Amygdala (tissue), 56 donors: ENCODE measurements around the gene LGALS16.
A peak's percentile ranks its signal among the peaks of the same experiment; 100 is the strongest.
"Not testable (repeated sequence)": the region's sequence is repeated elsewhere in the genome, so short reads cannot be mapped to it uniquely, and the experiment has no call there.

Source experiments
- DNase-seq, 56 donors: peaks; one replicate each; lab custom pipeline; 2025; lab: John Stamatoyannopoulos, UW

Gene LGALS16

DNA sequence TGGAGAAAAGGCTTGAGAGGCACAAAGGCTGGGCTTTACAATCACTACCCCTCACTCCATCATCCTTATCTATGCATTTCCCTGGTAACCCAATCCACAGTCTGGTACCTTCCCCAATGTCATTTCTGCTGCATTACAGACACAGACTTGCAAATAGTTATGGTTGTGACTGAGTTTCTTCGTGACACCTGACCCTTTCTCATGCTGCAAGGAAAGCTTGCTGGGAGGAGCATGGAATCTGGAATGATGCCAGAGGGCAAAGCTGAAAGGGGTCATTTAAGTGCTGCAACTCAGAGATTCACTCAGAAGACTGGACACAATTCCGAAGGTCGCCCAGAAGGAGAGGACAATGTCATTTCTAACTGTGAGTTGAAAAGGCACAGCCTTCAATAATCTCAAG, at the start of gene LGALS16:
Gene LGALS16, plus strand, starts transcription at position 301 of the 400 bp plus-strand sequence. Its CDS starts 49 bp downstream, at position 350.
- no peak for DNase-seq

DNA sequence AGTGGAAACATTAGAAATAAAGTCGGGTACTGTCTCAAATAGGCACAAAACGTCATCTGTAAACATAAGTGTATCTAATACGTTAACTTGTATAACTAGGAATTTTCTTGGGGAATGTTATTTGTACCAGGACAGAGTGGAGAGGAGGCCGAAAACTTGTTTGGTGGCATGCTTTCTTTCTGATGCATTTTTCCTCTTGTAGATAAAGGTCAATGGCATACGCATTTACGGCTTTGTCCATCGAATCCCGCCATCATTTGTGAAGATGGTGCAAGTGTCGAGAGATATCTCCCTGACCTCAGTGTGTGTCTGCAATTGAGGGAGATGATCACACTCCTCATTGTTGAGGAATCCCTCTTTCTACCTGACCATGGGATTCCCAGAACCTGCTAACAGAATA, 48.7 kb upstream of the LGALS16 start:
- DNase-seq: no peak

DNA sequence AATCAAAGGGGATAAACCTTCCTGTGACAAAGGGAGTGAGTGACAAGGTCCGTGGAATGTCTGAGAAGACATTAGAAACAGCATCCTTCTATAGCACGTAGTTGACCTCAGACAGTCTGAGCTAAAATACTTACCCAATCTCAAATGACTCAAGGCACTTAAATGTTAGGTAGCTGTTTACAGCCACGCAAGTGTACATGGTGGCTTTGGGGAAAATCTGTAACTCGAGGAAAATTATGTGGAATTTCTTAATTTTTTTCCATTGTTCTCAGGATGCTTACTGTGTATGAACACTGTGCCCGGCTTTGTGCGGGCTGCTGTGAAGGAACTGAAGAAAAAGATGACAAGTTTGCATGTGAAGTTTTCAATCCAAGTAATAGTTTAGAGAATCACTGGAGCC, 48.2 kb upstream of the LGALS16 start:
- no peak for DNase-seq

DNA sequence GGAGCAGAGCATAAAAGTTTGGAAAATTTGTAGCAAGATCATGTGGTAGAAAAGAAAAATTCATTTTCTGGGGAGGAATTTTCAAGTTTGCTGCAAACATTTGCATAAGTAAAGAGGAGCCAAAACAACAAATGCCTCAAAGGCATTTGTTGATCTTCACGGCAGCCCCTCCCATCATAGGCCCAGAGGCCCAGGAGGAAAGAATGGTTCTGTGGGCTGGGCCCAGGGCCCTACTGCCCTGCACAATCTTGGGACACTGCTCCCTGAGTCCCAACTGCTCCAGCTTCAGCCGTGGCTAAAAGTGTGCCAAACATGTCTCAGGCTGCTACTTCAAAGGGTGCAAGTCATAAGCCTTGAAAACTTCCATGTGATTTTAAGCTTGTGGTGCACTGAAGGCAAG, 42.1 kb upstream of the LGALS16 start:
- no peak for DNase-seq

DNA sequence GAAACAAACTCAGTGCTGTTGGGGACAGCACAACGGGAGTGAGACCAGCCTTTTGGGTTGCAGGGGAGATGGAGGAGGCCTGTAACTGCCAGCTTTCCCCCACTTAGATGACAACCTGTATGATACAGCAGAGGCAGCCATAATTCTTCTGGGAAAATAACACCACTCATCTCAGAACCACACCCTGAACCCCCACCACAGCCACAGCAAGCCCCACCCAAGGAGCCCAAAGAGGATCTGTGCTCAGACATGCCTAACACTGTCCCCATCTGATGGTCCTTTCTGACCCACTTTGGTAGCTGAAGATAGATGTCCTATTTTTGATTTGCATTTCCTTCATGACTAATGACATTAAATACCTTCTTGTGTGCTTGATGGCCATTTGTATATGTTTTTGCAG, 38.0 kb upstream of the LGALS16 start:
- DNase-seq: no peak

- DNase-seq: no peak
These were observed 31.8 kb upstream of the LGALS16 start for GRCh38 chr19:39623946-39624345.

DNA sequence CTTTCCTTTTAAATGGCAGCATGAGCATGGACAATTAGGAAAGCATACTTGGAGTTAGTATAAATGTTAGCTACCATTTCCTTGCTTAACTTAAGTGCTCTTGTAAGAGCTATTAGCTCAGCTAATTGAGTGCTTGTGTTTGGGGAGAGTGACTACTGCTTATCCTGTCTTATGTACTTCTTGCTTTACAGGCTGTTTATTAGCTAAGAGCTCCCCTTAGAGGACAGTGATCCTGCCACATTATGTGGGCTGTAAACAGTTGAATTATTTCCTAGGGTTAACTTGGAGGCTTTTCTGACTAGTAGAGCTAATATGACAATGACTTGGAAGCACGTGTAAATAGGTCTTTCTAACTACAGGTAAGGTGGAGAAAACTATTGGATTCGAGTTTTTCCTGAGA, 28.1 kb upstream of the LGALS16 start:
- not testable (repeated sequence) for DNase-seq

DNA sequence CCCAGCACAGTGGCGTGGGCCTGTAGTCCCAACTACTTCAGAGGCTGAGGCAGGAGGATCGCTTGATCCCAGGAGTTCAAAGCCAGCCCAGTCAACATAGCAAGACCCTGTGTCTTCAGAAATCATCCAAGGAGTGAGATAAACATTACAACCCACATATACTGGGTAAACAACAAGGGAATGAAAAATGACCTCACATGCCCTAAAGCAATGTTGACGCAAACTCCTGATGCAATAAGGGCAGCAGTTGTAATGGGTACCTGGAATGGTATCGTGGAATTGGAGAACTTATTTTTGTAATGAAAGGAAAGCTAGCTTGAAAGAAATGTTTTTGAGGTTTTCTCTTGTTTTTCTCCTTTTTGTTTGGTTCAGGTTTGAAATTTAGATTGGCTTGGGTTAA, 24.5 kb upstream of the LGALS16 start:
- DNase-seq: no peak

DNA sequence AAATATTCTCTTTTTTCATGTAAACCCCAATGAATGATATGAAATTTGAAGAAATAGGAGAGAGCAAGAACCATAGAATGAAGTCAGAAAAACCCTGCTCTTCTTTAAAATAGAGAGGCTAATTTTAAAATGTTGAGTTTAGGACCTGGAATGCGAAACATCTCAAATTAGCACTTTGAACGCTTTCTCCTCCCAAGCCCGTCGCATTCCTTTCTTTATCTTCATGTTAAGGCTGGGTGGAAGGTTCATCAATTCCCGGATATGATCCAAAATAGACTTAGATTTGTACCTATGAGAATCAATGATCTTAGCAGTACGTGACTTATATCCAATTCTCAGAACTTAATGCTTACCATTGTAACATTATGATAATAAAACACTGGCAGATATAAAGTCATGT, 24.1 kb upstream of the LGALS16 start:
- no peak for DNase-seq

GRCh38 chr19:39637891-39638290, 17.8 kb upstream of the LGALS16 start:
- DNase-seq: no peak

GRCh38 chr19:39641773-39642172, 13.9 kb upstream of the LGALS16 start:
- no peak for DNase-seq

GRCh38 chr19:39643591-39643990, 12.1 kb upstream of the LGALS16 start:
- DNase-seq: no peak

DNA sequence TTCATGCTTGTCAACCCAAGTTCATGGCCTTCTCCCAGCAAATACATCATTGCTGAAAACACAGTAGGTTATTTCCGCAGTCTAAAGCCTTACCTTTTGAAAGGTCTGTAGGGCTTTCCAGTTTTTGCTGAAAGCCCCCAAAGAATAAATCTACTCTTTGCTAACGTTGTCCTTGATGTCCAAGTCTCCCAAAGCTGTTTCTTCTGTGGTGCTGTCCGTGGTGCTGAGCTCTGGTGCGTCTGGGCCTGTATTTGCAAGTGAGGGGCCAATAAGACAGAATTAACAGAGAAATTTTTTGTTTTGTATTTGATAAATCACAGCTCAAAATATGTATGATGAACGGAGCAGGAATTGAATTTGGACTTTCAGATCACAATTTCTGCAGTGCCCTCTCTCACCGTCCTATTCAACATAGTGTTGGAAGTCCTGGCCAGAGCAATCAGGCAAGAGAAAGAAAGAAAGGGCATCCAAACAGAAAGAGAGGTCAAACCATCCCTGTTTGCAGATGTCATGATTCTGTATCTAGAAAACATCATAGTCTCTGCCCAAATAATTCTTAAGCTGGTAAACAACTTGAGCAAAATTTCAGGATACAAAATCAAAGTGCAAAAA, 9.8 kb upstream of the LGALS16 start:
- no peak for DNase-seq

DNA sequence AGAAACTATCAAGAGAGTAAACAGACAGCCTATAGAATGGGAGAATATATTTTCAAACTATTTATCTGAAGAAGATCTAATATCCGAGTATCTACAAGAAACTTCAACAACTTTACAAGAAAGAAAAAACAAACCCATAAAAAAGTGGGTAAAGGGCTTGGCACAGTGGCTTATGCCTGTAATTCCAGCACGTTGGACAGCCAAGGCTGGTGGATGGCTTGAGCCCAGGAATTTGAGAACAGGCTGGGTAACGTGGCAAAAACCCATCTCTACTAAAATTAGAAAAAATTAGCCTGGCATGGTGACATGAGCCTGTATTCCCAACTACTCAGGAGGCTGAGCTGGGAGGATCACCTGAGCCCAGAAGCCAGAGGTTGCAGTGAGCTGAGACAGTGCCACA, 7.8 kb upstream of the LGALS16 start:
- DNase-seq: no peak

GRCh38 chr19:39659791-39660190, 4.1 kb downstream of the LGALS16 start:
- no peak for DNase-seq

GRCh38 chr19:39660661-39661060, 4.9 kb downstream of the LGALS16 start:
- no peak for DNase-seq

DNA sequence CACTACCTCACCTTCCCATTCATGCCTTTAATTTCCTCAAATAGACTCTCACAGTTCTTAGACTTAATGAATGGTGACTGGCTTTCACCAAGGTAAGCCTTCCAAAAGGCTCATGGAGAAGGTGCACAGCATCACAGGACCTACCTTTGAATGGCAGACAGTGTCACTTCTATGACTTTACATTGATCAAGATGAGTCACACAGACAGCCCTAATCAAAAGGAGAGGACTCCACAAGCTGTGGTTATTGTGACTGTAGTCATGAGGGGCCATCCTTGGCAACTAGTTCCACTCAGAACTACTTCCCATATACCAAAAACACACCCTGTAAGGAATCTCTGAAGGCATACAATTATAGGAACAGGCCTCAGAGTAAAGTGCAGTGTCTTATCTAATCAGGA, 5.9 kb downstream of the LGALS16 start:
- no peak for DNase-seq

GRCh38 chr19:39669860-39670259, 14.1 kb downstream of the LGALS16 start:
- DNase-seq: not testable (repeated sequence)

DNA sequence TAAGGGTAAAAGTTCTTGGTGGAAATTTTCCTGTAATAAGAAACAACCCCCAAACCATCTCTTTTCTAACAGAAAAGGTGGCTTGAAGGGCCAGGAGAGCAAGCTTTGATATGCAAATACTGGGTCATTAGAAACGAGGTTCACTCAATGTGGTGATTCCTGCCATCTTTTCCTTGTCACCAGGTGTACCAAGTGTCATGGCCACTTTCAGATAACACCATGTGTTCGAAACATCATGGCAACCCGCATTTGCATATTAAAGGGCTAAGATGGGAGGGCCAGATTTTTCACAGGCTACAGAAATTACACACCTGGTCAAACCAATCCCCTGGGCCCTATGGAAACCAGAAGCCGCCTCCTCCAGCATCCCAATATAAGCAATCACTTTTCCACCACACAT, 15.3 kb downstream of the LGALS16 start:
- no peak for DNase-seq

GRCh38 chr19:39671739-39672363, 16.1 kb downstream of the LGALS16 start:
- peak in 12 of 56 donors; percentile 0 to 63 (median 4) for DNase-seq

- DNase-seq: no peak
These were observed 16.8 kb downstream of the LGALS16 start for GRCh38 chr19:39672473-39672872.

- not testable (repeated sequence) for DNase-seq
These were observed 18.1 kb downstream of the LGALS16 start for GRCh38 chr19:39673862-39674261.

DNA sequence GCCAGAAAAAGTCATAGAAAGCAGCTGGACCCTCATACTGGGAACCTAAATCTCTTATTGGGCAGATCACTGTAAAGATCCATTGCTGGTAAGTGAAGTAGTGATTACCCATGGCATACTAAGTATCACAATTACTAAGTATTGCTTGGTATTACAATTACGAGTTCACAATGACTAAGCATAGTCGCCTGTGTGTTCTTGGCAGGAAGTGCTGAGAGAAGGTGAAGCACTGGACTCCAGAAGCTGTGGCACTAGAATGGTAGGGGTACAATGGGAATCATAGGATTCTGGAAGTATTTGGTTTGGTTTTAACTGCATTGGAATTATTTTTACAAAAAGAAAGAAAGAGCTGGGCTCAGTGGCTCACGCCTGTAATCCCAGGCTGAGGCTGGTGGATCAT, 20.3 kb downstream of the LGALS16 start:
- no peak for DNase-seq
